Nephron progenitor cell (in vitro differentiated cells): ENCODE data around the gene TEX51.
A peak's percentile ranks its signal among the peaks of the same experiment; 100 is the strongest.

Experiments used
- DNase-seq: peaks from one replicate; pipeline ENCODE4 v3.0.0; 2021
- H3K27ac Mint-ChIP-seq: 2 replicates; pipeline ENCODE4 v1.8.0; 2021; ENCODE audit warnings: mild to moderate bottlenecking, moderate library complexity, mixed read lengths
- H3K27me3 Mint-ChIP-seq: 2 replicates; pipeline ENCODE4 v1.8.0; 2021; ENCODE audit warnings: mild to moderate bottlenecking, low read depth, mixed read lengths; ENCODE audit not compliant: poor library complexity
- H3K36me3 Mint-ChIP-seq: 2 replicates; pipeline ENCODE4 v1.8.0; 2021; ENCODE audit warnings: low read depth, mixed read lengths
- H3K4me1 Mint-ChIP-seq: 2 replicates; pipeline ENCODE4 v1.8.0; 2021; ENCODE audit warnings: mixed read lengths
- H3K4me3 Mint-ChIP-seq: 2 replicates; pipeline ENCODE4 v1.8.0; 2021; ENCODE audit warnings: mild to moderate bottlenecking, moderate library complexity, mixed read lengths
- H3K9me3 Mint-ChIP-seq: 2 replicates; pipeline ENCODE4 v1.8.0; 2021; ENCODE audit warnings: mild to moderate bottlenecking, moderate library complexity, mixed read lengths
- CTCF ChIP-seq: fragments of 200-600 bp; sonication (generic); IDR thresholded peaks from 2 replicates; pipeline ENCODE4 v1.5.0; 2021; ENCODE audit warnings: antibody characterized with exemption

The TEX51 gene

GRCh38 chr2:126890136-126890510, 8.6 kb upstream of the TEX51 start:
- Mint-ChIP-seq H3K27ac (peak overlapping the region; percentile 87), H3K36me3 (no peaks in the 10 kb centered on the region), H3K9me3 (no peaks in the 10 kb centered on the region), H3K4me3 (no peak overlapping the region), H3K27me3 (peaks cover 17% of the 10 kb centered on the region), H3K4me1 (peaks cover 16% of the 10 kb centered on the region)
- no peak for DNase-seq
- TF ChIP-seq CTCF: no peak

- no peak for DNase-seq
- TF ChIP-seq CTCF: no peak
- Mint-ChIP-seq H3K9me3 (no peaks in the 10 kb centered on the region), H3K36me3 (no peaks in the 10 kb centered on the region), H3K4me1 (peaks cover 16% of the 10 kb centered on the region), H3K27ac (no peak overlapping the region), H3K4me3 (no peak overlapping the region), H3K27me3 (peaks cover 19% of the 10 kb centered on the region)
Observed at GRCh38 chr2:126890551-126891450, 7.9 kb upstream of the TEX51 start.

GRCh38 chr2:126891681-126892500, 6.8 kb upstream of the TEX51 start:
- H3K4me3 Mint-ChIP-seq: no peak overlapping the region
- peaks cover 9% of the 10 kb centered on the region for H3K4me1 Mint-ChIP-seq
- no peak overlapping the region for H3K27ac Mint-ChIP-seq
- no peaks in the 10 kb centered on the region for H3K9me3 Mint-ChIP-seq
- peaks cover 19% of the 10 kb centered on the region for H3K27me3 Mint-ChIP-seq
- no peak for DNase-seq
- no peaks in the 10 kb centered on the region for H3K36me3 Mint-ChIP-seq
- TF ChIP-seq CTCF: no peak

DNA sequence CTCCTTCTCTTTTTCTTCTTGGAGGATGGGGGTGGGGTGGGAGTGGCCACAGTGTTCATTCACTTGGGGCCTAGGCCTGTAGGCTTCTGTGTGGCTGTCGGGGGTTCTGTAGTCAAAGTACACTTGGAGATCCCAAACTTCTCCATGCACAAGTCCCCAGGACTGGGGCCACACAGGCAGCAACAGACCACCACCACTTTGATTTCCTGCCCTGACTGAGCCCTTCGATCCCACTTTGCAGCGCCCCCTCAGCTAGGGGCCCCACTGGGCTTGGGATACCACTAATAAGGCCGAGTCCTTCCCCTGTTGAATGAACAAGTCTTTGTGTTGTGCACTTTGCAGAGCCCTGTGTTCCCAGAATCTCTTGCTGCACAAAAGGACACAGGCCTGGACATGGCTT, 5.5 kb upstream of the TEX51 start:
- no peak for DNase-seq
- Mint-ChIP-seq H3K36me3 (no peaks in the 10 kb centered on the region), H3K4me3 (no peak overlapping the region), H3K4me1 (peaks cover 6% of the 10 kb centered on the region), H3K9me3 (peaks cover 4% of the 10 kb centered on the region), H3K27ac (no peak overlapping the region), H3K27me3 (peaks cover 19% of the 10 kb centered on the region)
- TF ChIP-seq CTCF: no peak

DNA sequence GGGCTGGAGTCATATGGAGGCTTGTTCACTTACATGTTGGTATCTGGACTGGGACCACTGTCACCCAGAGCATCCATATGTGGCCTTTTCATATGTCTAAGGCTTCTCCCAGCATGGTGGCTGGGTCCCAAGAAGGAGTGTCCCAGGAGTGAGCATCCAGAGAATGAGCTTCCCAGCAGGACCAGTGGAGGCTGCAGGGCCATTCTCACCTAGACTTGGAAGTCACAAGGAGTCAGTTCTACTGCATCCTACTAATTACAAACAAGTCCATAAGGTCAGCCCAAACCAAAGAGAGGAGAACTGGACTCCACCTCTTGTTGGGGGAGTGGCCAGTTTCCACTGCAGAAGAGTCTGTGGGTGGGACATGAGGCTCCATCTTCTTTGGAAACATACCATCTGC, 5.1 kb upstream of the TEX51 start:
- Mint-ChIP-seq H3K4me3 (no peak overlapping the region), H3K27ac (no peak overlapping the region), H3K36me3 (no peaks in the 10 kb centered on the region), H3K4me1 (peaks cover 7% of the 10 kb centered on the region), H3K9me3 (peaks cover 4% of the 10 kb centered on the region), H3K27me3 (peaks cover 19% of the 10 kb centered on the region)
- no peak for TF ChIP-seq CTCF
- DNase-seq: no peak
